Naive thymus-derived CD4-positive, alpha-beta T cell (primary cell): ENCODE data around the gene RNASEH2C. TPM values are rescaled to one million over a fixed set of nuclear protein-coding genes. Genes with fewer than 3 reads are reported as not detected.

Experiments used
- ATAC-seq: fragments of 150-1000 bp; cut with Tn5 transposase; 2 replicates; pipeline ENCODE4 v1.10.0; 2021; ENCODE audit warnings: mild to moderate bottlenecking, moderate library complexity
- CTCF ChIA-PET: fragments of 350-600 bp; sonication (Branson Sonifier 250); formaldehyde crosslinking; loops from one replicate; lab custom pipeline; 2021; ENCODE audit warnings: antibody characterized with exemption; lab: Charles Lee
- POLR2A ChIA-PET: fragments of 350-600 bp; sonication (Branson Sonifier 250); formaldehyde crosslinking; loops from one replicate; lab custom pipeline; 2021; ENCODE audit warnings: antibody characterized with exemption, inconsistent platforms; lab: Charles Lee
- DNase-seq, 9 donors: peaks; one replicate each; pipeline versions ENCODE4 v3.0.0 to v3.0.0-alpha.2; 2020 to 2022; ENCODE audit warnings: mixed read lengths in 1 of 9
- H3K27ac ChIP-seq: one replicate; pipeline ENCODE4 v1.7.0; 2013; ENCODE audit warnings: mild to moderate bottlenecking, low read depth, low read length, moderate library complexity
- H3K27me3 ChIP-seq, 2 donors: one replicate each; pipeline ENCODE4 v1.7.0; 2013; ENCODE audit warnings: low read length in 2 of 2, mild to moderate bottlenecking in 2 of 2, moderate library complexity in 2 of 2; ENCODE audit not compliant: control insufficient read depth in 2 of 2, insufficient read depth in 2 of 2
- H3K36me3 ChIP-seq, 3 experiments: 1 replicate in 2 of 3; 2 replicates in 1 of 3; pipeline ENCODE4 v1.7.0; 2013; ENCODE audit warnings: low read length in 3 of 3, mild to moderate bottlenecking in 3 of 3, moderate library complexity in 1 of 3; ENCODE audit not compliant: insufficient read depth in 3 of 3, control insufficient read depth in 2 of 3
- H3K4me1 ChIP-seq, 2 donors: one replicate each; pipeline ENCODE4 v1.7.0; 2013; ENCODE audit warnings: low read length in 2 of 2, mild to moderate bottlenecking in 2 of 2, moderate library complexity in 1 of 2; ENCODE audit not compliant: control insufficient read depth in 2 of 2, insufficient read depth in 2 of 2
- H3K4me3 ChIP-seq: 2 replicates; pipeline ENCODE4 v1.7.0; 2013; ENCODE audit warnings: mild to moderate bottlenecking, low read length
- H3K9me3 ChIP-seq, 3 experiments: 1 replicate in 2 of 3; 2 replicates in 1 of 3; pipeline ENCODE4 v1.7.0; 2013; ENCODE audit warnings: low read length in 3 of 3; ENCODE audit not compliant: control insufficient read depth in 2 of 3
- H3K27ac Mint-ChIP-seq, 9 donors: one replicate each; pipeline ENCODE4 v1.8.0; 2020 to 2022; ENCODE audit warnings: mixed read lengths in 9 of 9, mild to moderate bottlenecking in 8 of 9, moderate library complexity in 5 of 9, inconsistent platforms in 2 of 9
- H3K27me3 Mint-ChIP-seq, 5 donors: one replicate each; pipeline ENCODE4 v1.8.0; 2021 to 2022; ENCODE audit warnings: mixed read lengths in 5 of 5, mild to moderate bottlenecking in 1 of 5
- H3K36me3 Mint-ChIP-seq, 5 donors: one replicate each; pipeline ENCODE4 v1.8.0; 2020 to 2022; ENCODE audit warnings: mixed read lengths in 5 of 5, mild to moderate bottlenecking in 3 of 5, inconsistent platforms in 1 of 5
- H3K4me1 Mint-ChIP-seq, 7 donors: one replicate each; pipeline ENCODE4 v1.8.0; 2020 to 2022; ENCODE audit warnings: mixed read lengths in 7 of 7, mild to moderate bottlenecking in 3 of 7, inconsistent platforms in 1 of 7
- H3K4me3 Mint-ChIP-seq, 10 donors: one replicate each; pipeline ENCODE4 v1.8.0; 2020 to 2022; ENCODE audit warnings: mild to moderate bottlenecking in 10 of 10, mixed read lengths in 10 of 10, moderate library complexity in 6 of 10, inconsistent platforms in 2 of 10
- H3K9me3 Mint-ChIP-seq, 11 donors: one replicate each; pipeline ENCODE4 v1.8.0; 2020 to 2022; ENCODE audit warnings: mixed read lengths in 11 of 11, mild to moderate bottlenecking in 4 of 11, inconsistent platforms in 1 of 11, moderate library complexity in 1 of 11
- intact Hi-C, 2 donors: fragments of 100-400 bp; cut with micrococcal nuclease; formaldehyde crosslinking; loops; one replicate each; pipeline ENCODE4 v1.15.1; 2023
- polyA plus RNA-seq, 2 donors: library from polyadenylated mRNA; unstranded; fragments of 300-500 nt; fragmentation: Illumina TruSeq; gene quantifications; one replicate each; pipeline ENCODE4 v1.2.3, GENCODE V29; 2021
- total RNA-seq, 6 experiments: library from RNA in 5 of 6; stranded (reverse) in 5 of 6; gene quantifications; 1 replicate in 5 of 6; 2 replicates in 1 of 6; pipeline ENCODE4 v1.2.3 and lab custom pipeline; 2021 to 2026

Gene RNASEH2C
- total and polyA plus RNA-seq, 7 experiments from 2014 or later, result 40.2 to 94.0 (median 80.3) TPM

DNA sequence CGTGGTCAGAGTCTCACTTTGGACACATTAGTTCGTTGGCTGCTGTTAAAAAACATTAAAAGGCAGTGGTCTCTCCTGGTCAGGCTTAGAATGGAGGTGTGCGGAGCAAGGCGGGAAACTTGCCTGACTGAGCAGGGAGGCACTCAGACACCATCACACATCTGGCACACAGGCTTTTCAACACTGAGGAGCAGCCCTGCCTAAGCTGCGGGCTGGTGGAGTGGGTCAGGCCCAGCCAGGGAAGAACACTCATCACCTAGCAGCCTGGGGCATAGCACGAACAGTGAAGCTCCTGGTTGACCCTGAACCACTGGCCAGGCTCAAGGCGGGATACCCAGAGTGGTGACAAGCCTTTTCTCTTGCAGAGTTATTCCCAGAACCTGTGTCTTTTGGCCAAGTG is 4.3 kb downstream of the RNASEH2C start:
- no peaks in the 10 kb centered on the region for H3K27me3 ChIP-seq
- Mint-ChIP-seq H3K4me1 (peaks cover 26 to 72% (median 50%) of the 10 kb centered on the region in 7 donors), H3K9me3 (peaks cover 0 to 6% (median 0%) of the 10 kb centered on the region in 11 donors), H3K36me3 (peaks cover 7 to 41% (median 13%) of the 10 kb centered on the region in 5 donors), H3K4me3 (peak overlapping the region in 2 of 10 donors; percentile 3 to 34), H3K27ac (no peak overlapping the region), H3K27me3 (peaks cover 0 to 2% (median 0%) of the 10 kb centered on the region in 5 donors)
- ChIA-PET POLR2A (interaction anchor here (0.8 to 1.2 kb wide), 2 partner anchors 41 to 76 kb away, joined by 3 read pairs; no protein-coding TSS in a partner anchor), CTCF (interaction anchor here (1.2 to 1.3 kb wide), 2 partner anchors 10 to 53 kb away, joined by 3 read pairs; no protein-coding TSS in a partner anchor)
- ATAC-seq (no peak), DNase-seq (no peak)
- peaks cover 19 to 25% of the 10 kb centered on the region in 2 donors for H3K4me1 ChIP-seq
- no peak overlapping the region for H3K4me3 ChIP-seq
- intact Hi-C loops, result no loop called here
- H3K9me3 ChIP-seq, result no peaks in the 10 kb centered on the region
- H3K27ac ChIP-seq, result no peak overlapping the region
- H3K36me3 ChIP-seq, result peaks cover 11 to 76% (median 24%) of the 10 kb centered on the region in 3 experiments

DNA sequence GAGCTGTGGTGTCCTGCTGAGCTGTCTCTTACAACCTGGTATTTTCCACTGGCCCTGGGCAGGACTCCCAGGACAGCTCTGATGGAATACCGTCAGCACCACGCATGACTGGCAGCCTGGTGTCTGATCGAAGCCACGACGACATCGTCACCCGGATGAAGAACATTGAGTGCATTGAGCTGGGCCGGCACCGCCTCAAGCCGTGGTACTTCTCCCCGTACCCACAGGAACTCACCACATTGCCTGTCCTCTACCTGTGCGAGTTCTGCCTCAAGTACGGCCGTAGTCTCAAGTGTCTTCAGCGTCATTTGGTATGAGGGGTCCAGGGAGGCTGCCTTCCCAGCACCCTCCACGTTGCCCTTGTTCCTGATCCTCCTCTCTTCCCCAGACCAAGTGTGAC is 6.2 kb downstream of the RNASEH2C start:
- DNase-seq, result no peak
- Histone ChIP-seq H3K36me3 (peaks cover 11 to 69% (median 24%) of the 10 kb centered on the region in 3 experiments), H3K4me1 (peaks cover 12 to 19% of the 10 kb centered on the region in 2 donors), H3K9me3 (no peaks in the 10 kb centered on the region), H3K27ac (no peak overlapping the region), H3K4me3 (no peak overlapping the region), H3K27me3 (no peaks in the 10 kb centered on the region)
- ChIA-PET CTCF (interaction anchor here (0.5 to 1.3 kb wide), 3 partner anchors 104 to 176 kb away, joined by 3 to 4 read pairs (median 3); partner anchors contain the start of gene CCDC85B), POLR2A (interaction anchor here (0.7 to 1.0 kb wide), 2 partner anchors 61 to 308 kb away, joined by 3 to 4 read pairs; no protein-coding TSS in a partner anchor)
- intact Hi-C loops, result loop anchor here in 1 of 2 donors (5.0 kb wide), 1 partner anchor 142 kb away; the partner anchor contains the start of genes FAM89B and ZNRD2
- ATAC-seq, result no peak
- peaks cover 25 to 60% (median 41%) of the 10 kb centered on the region in 7 donors for H3K4me1 Mint-ChIP-seq
- H3K36me3 Mint-ChIP-seq, result peaks cover 7 to 39% (median 13%) of the 10 kb centered on the region in 5 donors
- H3K4me3 Mint-ChIP-seq, result peak overlapping the region in 4 of 10 donors; percentile 25 to 59 (median 40)
- H3K27me3 Mint-ChIP-seq, result peaks cover 0 to 3% (median 0%) of the 10 kb centered on the region in 5 donors
- H3K27ac Mint-ChIP-seq, result peak overlapping the region in 5 of 9 donors; percentile 28 to 70 (median 65)
- H3K9me3 Mint-ChIP-seq, result peaks cover 0 to 6% (median 0%) of the 10 kb centered on the region in 11 donors

DNA sequence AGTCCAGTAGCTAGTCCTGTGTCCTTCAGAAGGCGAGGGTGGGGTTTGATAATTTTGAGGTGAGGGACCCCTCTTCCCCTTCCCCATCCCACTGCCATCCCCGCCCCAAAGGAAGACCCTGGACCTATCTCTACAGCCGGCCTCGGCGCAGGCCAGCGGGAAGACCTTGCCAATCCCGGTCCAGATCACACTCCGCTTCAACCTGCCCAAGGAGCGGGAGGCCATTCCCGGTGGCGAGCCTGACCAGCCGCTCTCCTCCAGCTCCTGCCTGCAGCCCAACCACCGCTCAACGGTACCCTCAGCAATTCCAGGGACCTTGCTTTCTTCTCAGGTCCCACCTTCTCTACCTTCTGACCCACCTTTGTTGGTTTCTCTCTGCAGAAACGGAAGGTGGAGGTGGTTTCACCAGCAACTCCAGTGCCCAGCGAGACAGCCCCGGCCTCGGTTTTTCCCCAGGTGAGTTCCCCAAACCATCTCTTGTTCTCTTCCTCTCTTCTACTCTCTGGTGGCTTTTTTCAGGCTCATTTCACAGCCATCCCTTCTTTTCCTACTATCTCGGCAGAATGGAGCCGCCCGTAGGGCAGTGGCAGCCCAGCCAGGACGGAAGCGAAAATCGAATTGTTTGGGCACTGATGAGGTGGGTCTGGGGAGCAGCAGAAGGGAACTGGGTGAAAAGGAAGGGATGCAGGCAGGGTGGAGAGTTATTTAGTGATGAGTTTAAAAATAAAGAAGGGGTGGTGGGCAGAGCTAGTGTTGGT is 7.2 kb downstream of the RNASEH2C start:
- Histone ChIP-seq H3K4me3 (no peak overlapping the region), H3K27me3 (no peaks in the 10 kb centered on the region), H3K27ac (peak overlapping the region; percentile 95), H3K9me3 (no peaks in the 10 kb centered on the region), H3K4me1 (peaks cover 5 to 11% of the 10 kb centered on the region in 2 donors), H3K36me3 (peaks cover 11 to 58% (median 24%) of the 10 kb centered on the region in 3 experiments)
- CTCF ChIA-PET, result interaction anchor here (2.5 to 2.9 kb wide), 2 partner anchors 105 to 146 kb away, joined by 11 to 29 read pairs; partner anchors contain the start of gene MUS81
- intact Hi-C loops, result loop anchor here in 1 of 2 donors (2.0 to 5.0 kb wide), 3 partner anchors 51 to 141 kb away; partner anchors contain the start of genes FAM89B, RELA and ZNRD2
- H3K9me3 Mint-ChIP-seq, result peaks cover 0 to 6% (median 0%) of the 10 kb centered on the region in 11 donors
- peak overlapping the region; percentile 19 to 93 (median 54) for H3K4me3 Mint-ChIP-seq
- ATAC-seq (no peak), DNase-seq (no peak)
- POLR2A ChIA-PET, result interaction anchor here (0.7 to 3.1 kb wide), 11 partner anchors 8 to 309 kb away, joined by 3 to 42 read pairs (median 14); partner anchors contain the start of genes CFL1, MAP3K11, MUS81 and PCNX3
- H3K36me3 Mint-ChIP-seq, result peaks cover 7 to 31% (median 13%) of the 10 kb centered on the region in 5 donors
- H3K27ac Mint-ChIP-seq, result peak overlapping the region; percentile 43 to 100 (median 76)
- peaks cover 0 to 5% (median 0%) of the 10 kb centered on the region in 5 donors for H3K27me3 Mint-ChIP-seq
- peaks cover 15 to 50% (median 31%) of the 10 kb centered on the region in 7 donors for H3K4me1 Mint-ChIP-seq

DNA sequence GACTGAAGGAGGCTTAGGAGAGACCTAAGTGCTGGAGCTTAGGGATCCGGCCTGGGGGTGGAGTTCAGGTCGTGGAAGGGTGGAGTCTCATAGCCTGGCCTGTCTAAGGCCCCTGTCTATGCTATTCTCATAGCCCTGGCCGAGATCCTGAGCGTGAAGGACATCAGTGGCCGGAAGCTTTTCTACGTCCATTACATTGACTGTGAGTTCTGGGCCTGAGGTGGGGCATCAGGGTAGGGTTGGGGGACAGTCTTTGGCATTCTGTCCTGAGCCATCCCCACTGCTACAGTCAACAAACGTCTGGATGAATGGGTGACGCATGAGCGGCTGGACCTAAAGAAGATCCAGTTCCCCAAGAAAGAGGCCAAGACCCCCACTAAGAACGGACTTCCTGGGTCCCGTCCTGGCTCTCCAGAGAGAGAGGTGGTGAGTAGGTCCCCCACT is 7.9 kb downstream of the RNASEH2C start:
- H3K27me3 ChIP-seq, result no peaks in the 10 kb centered on the region
- no peak for DNase-seq
- CTCF ChIA-PET, result interaction anchor here (1.1 to 2.9 kb wide), 10 partner anchors 8 to 276 kb away, joined by 3 to 29 read pairs (median 8); partner anchors contain the start of genes MUS81, PCNX3 and RNASEH2C
- peak overlapping the region; percentile 91 to 99 (median 95) for H3K4me3 Mint-ChIP-seq
- no peak for ATAC-seq
- H3K27ac Mint-ChIP-seq, result peak overlapping the region; percentile 93 to 100 (median 99)
- H3K9me3 ChIP-seq, result no peaks in the 10 kb centered on the region
- peak overlapping the region; percentile 95 for H3K27ac ChIP-seq
- peaks cover 7 to 31% (median 13%) of the 10 kb centered on the region in 5 donors for H3K36me3 Mint-ChIP-seq
- peaks cover 12 to 43% (median 29%) of the 10 kb centered on the region in 7 donors for H3K4me1 Mint-ChIP-seq
- peaks cover 11 to 51% (median 24%) of the 10 kb centered on the region in 3 experiments for H3K36me3 ChIP-seq
- peaks cover 5 to 9% of the 10 kb centered on the region in 2 donors for H3K4me1 ChIP-seq
- peaks cover 0 to 6% (median 0%) of the 10 kb centered on the region in 11 donors for H3K9me3 Mint-ChIP-seq
- peaks cover 0 to 5% (median 0%) of the 10 kb centered on the region in 5 donors for H3K27me3 Mint-ChIP-seq
- POLR2A ChIA-PET, result interaction anchor here (0.6 to 3.1 kb wide), 20 partner anchors 9 to 578 kb away, joined by 3 to 42 read pairs (median 7); partner anchors contain the start of genes CCDC85B, CFL1, MAP3K11 and MUS81
- peak overlapping the region; percentile 100 for H3K4me3 ChIP-seq
- intact Hi-C loops, result loop anchor here (1.0 to 5.0 kb wide), 15 partner anchors 8 to 340 kb away; partner anchors contain the start of genes BANF1 (in 2 of the 2), EIF1AD (in 2 of the 2), RNASEH2C (in 2 of the 2) and AP5B1 (in 1 of the 2)

DNA sequence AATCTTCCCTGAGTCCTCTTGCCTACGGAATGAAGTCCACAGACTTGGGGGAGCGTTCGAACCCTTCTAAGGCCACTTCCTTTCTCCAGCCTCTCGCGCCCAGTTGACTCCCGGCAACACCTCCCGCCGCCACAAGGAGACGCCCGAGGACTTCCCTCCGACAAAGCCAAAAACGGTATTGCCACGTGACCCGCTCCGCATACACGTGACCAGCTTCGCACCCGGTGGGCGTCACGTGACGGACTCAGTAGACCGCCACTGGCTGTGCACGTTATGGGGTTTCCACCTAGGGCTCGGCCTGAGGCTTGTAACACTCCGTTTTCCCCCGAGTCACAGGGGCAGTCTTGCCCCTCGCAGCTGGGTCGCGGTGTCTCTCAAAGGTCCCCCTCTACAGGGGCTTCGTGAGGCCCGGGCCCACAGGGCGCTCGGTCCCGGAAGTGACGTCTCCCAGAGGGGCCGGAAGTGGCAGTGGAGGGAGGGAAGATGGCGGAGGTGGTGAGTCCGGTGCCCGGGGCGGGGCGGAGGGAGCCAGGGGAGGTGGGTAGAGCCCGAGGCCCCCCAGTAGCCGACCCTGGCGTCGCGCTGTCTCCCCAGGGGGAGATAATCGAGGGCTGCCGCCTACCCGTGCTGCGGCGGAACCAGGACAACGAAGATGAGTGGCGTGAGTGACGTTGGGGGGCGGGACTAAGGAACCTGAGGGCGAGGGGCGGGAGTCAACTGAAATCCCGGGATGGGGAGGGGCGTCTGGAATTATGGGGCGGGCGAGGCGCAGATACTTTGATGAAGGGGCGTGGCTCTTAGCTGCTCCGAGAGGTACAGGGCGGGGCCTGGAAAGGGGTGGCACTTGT is 8.6 kb downstream of the RNASEH2C start, which contains the start of gene KAT5:
Gene KAT5, plus strand, starts transcription at position 468 of the 848 bp plus-strand sequence. Its CDS starts 16 bp downstream, at position 484.
- POLR2A ChIA-PET, result interaction anchor here (0.6 to 3.1 kb wide), 37 partner anchors 10 to 1483 kb away, joined by 3 to 42 read pairs (median 4); partner anchors contain the start of genes CCDC85B, CFL1, FIBP and MAP3K11
- H3K36me3 Mint-ChIP-seq, result peaks cover 7 to 27% (median 13%) of the 10 kb centered on the region in 5 donors
- H3K27ac Mint-ChIP-seq, result peak within 1 kb of the TSS; percentile 93 to 100 (median 99)
- H3K4me1 Mint-ChIP-seq, result peaks cover 12 to 41% (median 25%) of the 10 kb centered on the region in 7 donors
- no peaks in the 10 kb centered on the region for H3K9me3 ChIP-seq
- H3K4me3 ChIP-seq, result peak within 1 kb of the TSS; percentile 100
- H3K27me3 ChIP-seq, result no peaks in the 10 kb centered on the region
- peak; percentile 95 to 99 (median 98) for DNase-seq
- H3K9me3 Mint-ChIP-seq, result peaks cover 0 to 6% (median 0%) of the 10 kb centered on the region in 11 donors
- peak within 1 kb of the TSS; percentile 95 for H3K27ac ChIP-seq
- H3K27me3 Mint-ChIP-seq, result peaks cover 0 to 5% (median 0%) of the 10 kb centered on the region in 5 donors
- peak within 1 kb of the TSS; percentile 91 to 99 (median 95) for H3K4me3 Mint-ChIP-seq
- intact Hi-C loops, result loop anchor here (1.0 to 5.0 kb wide), 22 partner anchors 8 to 340 kb away; partner anchors contain the start of genes BANF1 (in 2 of the 2), EIF1AD (in 2 of the 2), RELA (in 2 of the 2) and RNASEH2C (in 2 of the 2)
- CTCF ChIA-PET, result interaction anchor here (0.7 to 2.9 kb wide), 30 partner anchors 8 to 421 kb away, joined by 3 to 29 read pairs (median 5); partner anchors contain the start of genes MUS81, PCNX3 and RNASEH2C
- H3K4me1 ChIP-seq, result peaks cover 5 to 9% of the 10 kb centered on the region in 2 donors
- H3K36me3 ChIP-seq, result peaks cover 11 to 44% (median 24%) of the 10 kb centered on the region in 3 experiments
- peak; percentile 87 for ATAC-seq
